ENCODE results near the gene RTTN.

GRCh38 chr18:70183441-70183840, 22.0 kb downstream of the RTTN start:
- TF ChIP-seq CTCF (conservative IDR thresholded peaks at IDR 0.05; ENCODE audit: low read depth, low read length) (no peak), EZH2 (IDR thresholded peaks at IDR 0.05; ENCODE audit: borderline replicate concordance, low read depth, low read length, poor library complexity, severe bottlenecking) (no peak)
